Mesodermal cell (in vitro differentiated cells): ENCODE measurements around the gene FUZ.

Experiments used
- H3K27ac ChIP-seq: 2 replicates; pipeline ENCODE4 v1.7.0; 2013; ENCODE audit warnings: mild to moderate bottlenecking, low read depth, low read length, moderate library complexity; ENCODE audit not compliant: severe bottlenecking
- H3K36me3 ChIP-seq: 2 replicates; pipeline ENCODE4 v1.7.1; 2013; ENCODE audit warnings: mild to moderate bottlenecking, low read length, moderate library complexity; ENCODE audit not compliant: control insufficient read depth, insufficient read depth
- H3K4me1 ChIP-seq: one replicate; pipeline ENCODE4 v1.7.1; 2013; ENCODE audit warnings: mild to moderate bottlenecking, low read length; ENCODE audit not compliant: insufficient read depth, control insufficient read depth, poor library complexity, severe bottlenecking
- H3K4me3 ChIP-seq: 2 replicates; pipeline ENCODE4 v1.7.0; 2013; ENCODE audit warnings: low read length, control low read depth, mild to moderate bottlenecking; ENCODE audit not compliant: insufficient read depth, poor library complexity, severe bottlenecking; ENCODE audit errors: extremely low read depth
- H3K9me3 ChIP-seq: 2 replicates; pipeline ENCODE4 v1.7.1; 2013; ENCODE audit warnings: mild to moderate bottlenecking, low read length, moderate library complexity; ENCODE audit not compliant: control insufficient read depth
- WGBS, 2 experiments: methylation state at CpG; one replicate each; pipeline ENCODE4 v1.1.5; 2013; ENCODE audit warnings: missing lambda C conversion rate in 2 of 2; ENCODE audit not compliant: insufficient coverage in 2 of 2; 5-methylcytosine and 5-hydroxymethylcytosine counted together

Gene FUZ

DNA sequence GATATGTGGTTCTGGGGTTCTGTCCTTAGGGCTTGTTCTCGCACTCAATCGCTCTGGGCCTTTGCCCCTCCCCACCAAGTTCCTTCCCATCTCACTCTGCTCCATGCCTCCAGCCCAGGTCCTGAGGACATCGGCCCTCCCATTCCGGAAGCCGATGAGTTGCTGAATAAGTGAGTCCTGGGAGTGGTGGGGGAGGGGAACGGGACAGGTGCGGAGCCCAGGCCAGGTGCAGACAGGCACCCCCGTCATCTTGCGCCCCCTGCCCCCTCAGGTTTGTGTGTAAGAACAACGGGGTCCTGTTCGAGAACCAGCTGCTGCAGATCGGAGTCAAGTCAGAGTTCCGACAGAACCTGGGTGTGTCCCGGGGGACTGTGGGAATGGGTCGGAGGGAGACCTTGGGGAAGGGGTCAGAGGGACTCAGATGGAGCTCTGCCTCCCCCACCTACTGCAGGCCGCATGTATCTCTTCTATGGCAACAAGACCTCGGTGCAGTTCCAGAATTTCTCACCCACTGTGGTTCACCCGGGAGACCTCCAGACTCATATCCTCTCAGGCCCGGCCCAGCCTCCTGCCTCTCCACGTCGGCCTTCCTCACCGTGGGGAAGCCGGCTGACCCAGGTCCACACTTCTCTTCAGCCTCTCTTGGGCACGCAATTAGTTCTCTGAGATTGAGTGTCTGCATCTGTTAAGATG, 10.1 kb downstream of the FUZ start:
- no peaks in the 10 kb centered on the region for H3K4me1 ChIP-seq
- H3K27ac ChIP-seq, result no peak overlapping the region
- peaks cover 79% of the 10 kb centered on the region for H3K36me3 ChIP-seq
- WGBS, 2 experiments, result 93 to 95% methylated on average over 15 to 16 of the region's 24 CpGs
- H3K4me3 ChIP-seq, result no peak overlapping the region
- no peaks in the 10 kb centered on the region for H3K9me3 ChIP-seq

GRCh38 chr19:49801966-49802661, 11.0 kb downstream of the FUZ start:
- WGBS, 2 experiments, result 29 to 32% methylated on average over 20 to 31 of the region's 38 CpGs
- Histone ChIP-seq H3K9me3 (no peaks in the 10 kb centered on the region), H3K27ac (no peak overlapping the region), H3K4me3 (peak overlapping the region; percentile 10), H3K4me1 (no peaks in the 10 kb centered on the region), H3K36me3 (peaks cover 80% of the 10 kb centered on the region)

DNA sequence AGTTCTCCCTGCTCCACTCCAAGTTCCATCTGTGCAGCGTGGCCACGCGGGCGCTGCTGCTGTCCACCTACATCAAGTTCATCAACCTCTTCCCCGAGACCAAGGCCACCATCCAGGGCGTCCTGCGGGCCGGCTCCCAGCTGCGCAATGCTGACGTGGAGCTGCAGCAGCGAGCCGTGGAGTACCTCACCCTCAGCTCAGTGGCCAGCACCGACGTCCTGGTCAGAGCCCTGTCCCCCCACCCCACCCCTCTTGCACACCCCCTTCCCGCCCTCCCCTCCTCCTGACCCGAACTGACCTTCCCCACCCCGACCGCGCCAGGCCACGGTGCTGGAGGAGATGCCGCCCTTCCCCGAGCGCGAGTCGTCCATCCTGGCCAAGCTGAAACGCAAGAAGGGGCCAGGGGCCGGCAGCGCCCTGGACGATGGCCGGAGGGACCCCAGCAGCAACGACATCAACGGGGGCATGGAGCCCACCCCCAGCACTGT, 11.6 kb downstream of the FUZ start:
- H3K9me3 ChIP-seq, result no peaks in the 10 kb centered on the region
- H3K27ac ChIP-seq, result no peak overlapping the region
- H3K4me1 ChIP-seq, result no peaks in the 10 kb centered on the region
- H3K36me3 ChIP-seq, result peaks cover 83% of the 10 kb centered on the region
- H3K4me3 ChIP-seq, result no peak overlapping the region
- WGBS, 2 experiments, result 93 to 98% methylated on average over 23 to 27 of the region's 32 CpGs

DNA sequence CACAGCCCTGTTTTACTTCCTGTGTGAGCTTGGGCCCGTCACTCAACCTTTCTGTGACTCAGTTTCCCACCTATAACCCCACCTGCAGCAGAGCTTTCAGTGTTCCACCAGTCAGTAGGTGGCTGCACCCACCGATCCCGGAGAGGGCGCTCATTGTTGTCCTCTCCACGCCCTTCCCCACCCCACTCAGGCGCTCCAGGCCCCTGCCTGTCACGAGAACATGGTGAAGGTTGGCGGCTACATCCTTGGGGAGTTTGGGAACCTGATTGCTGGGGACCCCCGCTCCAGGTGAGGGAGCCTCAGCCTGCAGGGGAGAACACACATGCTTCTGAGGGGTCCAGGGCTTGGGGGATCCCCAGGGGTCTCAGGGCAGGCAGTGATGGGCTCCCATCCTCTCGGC, 12.3 kb downstream of the FUZ start:
- Histone ChIP-seq H3K9me3 (no peaks in the 10 kb centered on the region), H3K36me3 (peaks cover 83% of the 10 kb centered on the region), H3K4me1 (no peaks in the 10 kb centered on the region), H3K4me3 (no peak overlapping the region), H3K27ac (no peak overlapping the region)
- 94 to 97% methylated on average over 8 to 10 of the region's 10 CpGs for WGBS, 2 experiments

DNA sequence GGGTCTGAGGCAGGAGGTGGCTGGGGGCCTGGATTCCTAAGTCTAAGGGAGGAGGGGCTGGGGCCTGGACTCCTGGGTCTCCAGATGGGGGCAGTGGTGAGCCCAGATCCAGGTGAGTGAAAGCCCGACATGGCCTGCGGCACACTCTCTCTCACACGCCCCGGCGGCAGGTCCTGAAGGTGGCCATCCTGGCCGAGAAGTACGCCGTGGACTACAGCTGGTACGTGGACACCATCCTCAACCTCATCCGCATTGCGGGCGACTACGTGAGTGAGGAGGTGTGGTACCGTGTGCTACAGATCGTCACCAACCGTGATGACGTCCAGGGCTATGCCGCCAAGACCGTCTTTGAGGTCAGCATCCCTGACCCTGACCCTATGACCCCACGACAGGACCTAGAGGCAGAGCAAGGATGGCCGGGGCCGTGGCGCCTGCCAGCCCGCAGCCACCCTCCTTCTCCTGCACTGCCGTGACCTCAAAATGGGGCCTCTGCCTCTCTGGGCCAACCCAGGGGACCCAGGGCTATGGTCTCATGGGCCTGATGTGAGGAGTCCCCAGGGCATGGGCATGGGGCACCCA, 13.2 kb downstream of the FUZ start:
- 96% methylated on average over 24 to 25 of the region's 25 CpGs for WGBS, 2 experiments
- Histone ChIP-seq H3K36me3 (peaks cover 85% of the 10 kb centered on the region), H3K9me3 (no peaks in the 10 kb centered on the region), H3K4me1 (no peaks in the 10 kb centered on the region), H3K27ac (no peak overlapping the region), H3K4me3 (no peak overlapping the region)

DNA sequence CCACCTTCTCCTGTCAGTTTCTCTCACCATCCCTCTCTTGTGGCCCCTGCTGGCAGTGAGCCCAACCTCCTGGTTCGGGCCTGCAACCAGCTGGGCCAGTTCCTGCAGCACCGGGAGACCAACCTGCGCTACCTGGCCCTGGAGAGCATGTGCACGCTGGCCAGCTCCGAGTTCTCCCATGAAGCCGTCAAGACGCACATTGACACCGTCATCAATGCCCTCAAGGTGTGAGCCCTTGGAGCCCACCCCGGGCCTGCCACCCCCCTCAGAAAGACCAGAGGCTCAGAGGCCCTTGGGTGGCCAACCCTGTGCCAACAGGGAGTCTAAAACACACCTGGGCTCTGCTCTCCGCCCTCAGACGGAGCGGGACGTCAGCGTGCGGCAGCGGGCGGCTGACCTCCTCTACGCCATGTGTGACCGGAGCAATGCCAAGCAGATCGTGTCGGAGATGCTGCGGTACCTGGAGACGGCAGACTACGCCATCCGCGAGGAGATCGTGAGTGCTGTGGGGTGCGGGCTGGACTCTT, 13.8 kb downstream of the FUZ start:
- H3K27ac ChIP-seq, result no peak overlapping the region
- no peak overlapping the region for H3K4me3 ChIP-seq
- H3K36me3 ChIP-seq, result peaks cover 85% of the 10 kb centered on the region
- H3K4me1 ChIP-seq, result no peaks in the 10 kb centered on the region
- no peaks in the 10 kb centered on the region for H3K9me3 ChIP-seq
- WGBS, 2 experiments, result 93 to 96% methylated on average over 26 to 28 of the region's 28 CpGs

DNA sequence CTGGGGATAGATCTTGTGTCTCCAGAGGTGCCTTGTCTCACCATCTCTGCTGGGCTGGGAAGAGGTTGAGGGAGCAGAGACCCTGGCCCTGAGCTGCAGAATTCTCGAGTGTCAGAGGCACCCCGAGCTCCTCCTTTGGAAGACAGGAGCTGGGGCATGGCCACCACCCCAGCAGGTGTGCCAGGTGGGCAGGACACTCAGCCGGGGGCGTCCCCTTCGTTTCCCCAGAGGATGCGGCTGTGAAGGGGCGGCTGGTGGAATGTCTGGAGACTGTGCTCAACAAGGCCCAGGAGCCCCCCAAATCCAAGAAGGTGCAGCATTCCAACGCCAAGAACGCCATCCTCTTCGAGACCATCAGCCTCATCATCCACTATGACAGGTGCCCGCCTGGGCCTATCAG, 14.5 kb downstream of the FUZ start:
- H3K36me3 ChIP-seq, result peaks cover 85% of the 10 kb centered on the region
- WGBS, 2 experiments, result 96% methylated on average over 11 of the region's 11 CpGs

GRCh38 chr19:49795615-49796014, 17.5 kb downstream of the FUZ start:
- H3K27ac ChIP-seq, result no peak overlapping the region
- H3K4me1 ChIP-seq, result peaks cover 12% of the 10 kb centered on the region
- H3K36me3 ChIP-seq, result peaks cover 95% of the 10 kb centered on the region
- WGBS, 2 experiments, result 91 to 96% methylated on average over 14 to 17 of the region's 20 CpGs
- H3K9me3 ChIP-seq, result no peaks in the 10 kb centered on the region
- no peak overlapping the region for H3K4me3 ChIP-seq

More for the DNA sequence above, 14.5 kb downstream of the FUZ start:
- Histone ChIP-seq H3K4me1 (peaks cover 3% of the 10 kb centered on the region), H3K27ac (no peak overlapping the region), H3K4me3 (no peak overlapping the region), H3K9me3 (no peaks in the 10 kb centered on the region)

GRCh38 chr19:49793561-49793840, 19.6 kb downstream of the FUZ start:
- Histone ChIP-seq H3K36me3 (peaks cover 94% of the 10 kb centered on the region), H3K4me1 (peaks cover 12% of the 10 kb centered on the region), H3K27ac (peak overlapping the region; percentile 36), H3K4me3 (no peak overlapping the region), H3K9me3 (no peaks in the 10 kb centered on the region)
- WGBS, 2 experiments, result 84 to 87% methylated on average over 6 of the region's 6 CpGs

DNA sequence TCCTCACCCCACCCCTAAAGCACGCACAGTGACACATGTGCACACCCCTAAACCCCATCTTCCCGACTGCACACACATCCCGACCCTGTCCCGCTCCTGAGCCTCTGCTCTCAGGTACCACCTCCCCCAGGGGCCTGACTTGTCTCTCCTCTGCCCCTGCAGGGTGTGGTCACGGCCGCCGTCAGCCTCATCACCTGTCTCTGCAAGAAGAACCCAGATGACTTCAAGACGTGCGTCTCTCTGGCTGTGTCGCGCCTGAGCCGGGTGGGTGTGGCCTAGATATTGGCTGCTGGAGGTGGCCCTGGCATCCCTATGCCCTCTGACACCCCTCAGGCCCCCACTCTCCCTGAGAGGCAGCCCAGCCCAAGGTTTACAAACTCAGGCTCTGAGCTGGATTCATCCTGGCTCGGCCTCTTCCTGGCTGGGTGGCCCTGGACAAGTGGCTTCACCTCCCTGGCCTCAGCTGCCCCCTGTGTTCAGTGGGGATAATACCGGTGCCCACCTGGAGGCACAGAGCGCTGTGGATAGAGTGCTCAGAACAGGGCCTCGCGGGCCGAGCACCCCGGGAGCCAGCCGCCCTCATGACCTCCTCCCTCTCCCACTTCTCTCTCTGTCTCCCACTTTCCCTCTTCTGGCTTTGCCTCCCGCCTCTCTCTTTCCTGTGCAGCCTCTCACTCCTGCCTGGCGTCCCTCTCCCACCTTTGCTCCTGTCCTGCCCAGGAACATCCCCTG, 20.1 kb downstream of the FUZ start:
- Histone ChIP-seq H3K4me1 (peaks cover 12% of the 10 kb centered on the region), H3K4me3 (no peak overlapping the region), H3K9me3 (no peaks in the 10 kb centered on the region), H3K36me3 (peaks cover 93% of the 10 kb centered on the region), H3K27ac (peak overlapping the region; percentile 36)
- 93 to 97% methylated on average over 16 to 22 of the region's 22 CpGs for WGBS, 2 experiments
